ENCODE measurements around the gene VPS37B.

- TF ChIP-seq CTCF (conservative IDR thresholded peaks at IDR 0.05), result no peak
- TF ChIP-seq ZFX (IDR thresholded peaks at IDR 0.05), result no peak
Measured at GRCh38 chr12:122846622-122847515, 49.1 kb downstream of the VPS37B start.
